Keratinocyte (primary cell): ENCODE measurements around the gene EP300.

ENCODE experiments used
- CTCF ChIP-seq, 3 experiments: IDR thresholded peaks in 1 of 3; conservative IDR thresholded peaks in 1 of 3; optimal IDR thresholded peaks in 1 of 3; 2 replicates in 2 of 3; 3 replicates in 1 of 3; pipeline versions ENCODE3 to v1.5.1; 2011; ENCODE audit warnings: low read length in 3 of 3, mild to moderate bottlenecking in 3 of 3, moderate library complexity in 2 of 3, control low read depth in 1 of 3, inconsistent platforms in 1 of 3; ENCODE audit not compliant: insufficient read depth in 2 of 3; ENCODE audit errors: extremely low read depth in 1 of 3
- EZH2 ChIP-seq: IDR thresholded peaks from one replicate; pipeline ENCODE4 v1.6.1; 2012; ENCODE audit warnings: inconsistent platforms, mild to moderate bottlenecking, low read length, moderate library complexity

- TF ChIP-seq CTCF (optimal IDR thresholded peaks at IDR 0.05 in 1 of 3, IDR thresholded peaks at IDR 0.05 in 1 of 3, conservative IDR thresholded peaks at IDR 0.05 in 1 of 3; ENCODE audit: extremely low read depth in 1 of 3, insufficient read depth in 2 of 3, low read length in 3 of 3) (no peak), EZH2 (no peak)
Measured at GRCh38 chr22:41215926-41216325, 123.5 kb downstream of the EP300 start.
